Measurements from ENCODE around the gene C1QTNF8. TPM values are rescaled to one million over a fixed set of nuclear protein-coding genes. Genes with fewer than 3 reads are reported as not detected.

C1QTNF8 gene
- total and polyA plus RNA-seq, 2 of the 8 experiments (the other 6 are each of a cell fraction or from before 2014, with no cell fraction given): not detected

- H4K20me1 ChIP-seq (replicated peaks in 1 of 2; ENCODE audit: control insufficient read depth in 1 of 2, insufficient read depth in 2 of 2, low read length in 2 of 2): no peaks in the 10 kb centered on the region
- H2BK12ac ChIP-seq (ENCODE audit: low read depth, low read length): no peak overlapping the region
- no peak overlapping the region for H3K4ac ChIP-seq (replicated peaks; ENCODE audit: insufficient read length, low read depth, low read length)
- no peak overlapping the region for H3K14ac ChIP-seq (ENCODE audit: insufficient read length)
- no peak overlapping the region for H2BK5ac ChIP-seq (ENCODE audit: low read depth, low read length)
- no peak overlapping the region for H2AK5ac ChIP-seq (ENCODE audit: low read depth, low read length)
- H3K4me2 ChIP-seq (ENCODE audit: insufficient read depth in 1 of 2, low read depth in 2 of 2, low read length in 2 of 2): no peak overlapping the region
- H3K9ac ChIP-seq (replicated peaks in 1 of 4; ENCODE audit: extremely low read depth in 1 of 4, low read depth in 3 of 4, low read length in 3 of 4): no peak overlapping the region
- no peak overlapping the region for H2BK120ac ChIP-seq (replicated peaks; ENCODE audit: low read depth, low read length)
- ChIA-PET CTCF (ENCODE audit: partially characterized antibody) (interaction anchor here (1.1 kb wide), 1 partner anchor 53 kb away, joined by 3 read pairs; no protein-coding TSS in a partner anchor), POLR2A (ENCODE audit: partially characterized antibody) (no interaction called here)
- no peaks in the 10 kb centered on the region for H3K36me3 ChIP-seq (ENCODE audit: control insufficient read depth in 2 of 4, insufficient read depth in 4 of 4, low read length in 3 of 4)
- H3K4me1 ChIP-seq (replicated peaks in 1 of 4; ENCODE audit: control insufficient read depth in 3 of 4, insufficient read depth in 4 of 4, low read length in 3 of 4): peaks cover 0 to 10% (median 5%) of the 10 kb centered on the region in 4 experiments; a peak in 6 of 7 replicates
- no peak overlapping the region for H4K5ac ChIP-seq (ENCODE audit: insufficient read length, low read depth, low read length)
- FAIRE-seq (no peak), DNase-seq (ENCODE audit: low read depth in 1 of 2, low spot score in 2 of 2) (no peak)
- H3K4me3 ChIP-seq (ENCODE audit: extremely low read depth in 1 of 4, insufficient read depth in 2 of 4, low read depth in 3 of 4, low read length in 4 of 4): no peak overlapping the region
- H3K23ac ChIP-seq (ENCODE audit: insufficient read length): no peak overlapping the region
- no peak overlapping the region for H2BK20ac ChIP-seq (ENCODE audit: low read length)
- H3K79me1 ChIP-seq (ENCODE audit: low read depth, low read length): no peaks in the 10 kb centered on the region
- H4K91ac ChIP-seq (replicated peaks; ENCODE audit: insufficient read length, low read length): no peak overlapping the region
- H2AFZ ChIP-seq (ENCODE audit: low read length): no peak overlapping the region
- H3K56ac ChIP-seq (replicated peaks; ENCODE audit: insufficient read length, low read depth, low read length): no peak overlapping the region
- WGBS, 2 experiments (ENCODE audit: extremely low coverage in 1 of 2, insufficient coverage in 1 of 2, insufficient read length in 1 of 2, insufficient replicate concordance in 2 of 2, low coverage in 1 of 2, low lambda C conversion rate in 2 of 2, missing lambda C conversion rate in 1 of 2): 88% methylated on average over 30 of the region's 30 CpGs; no CpG with 5 or more reads in 1 of the 2 experiments
- no peaks in the 10 kb centered on the region for H3K9me3 ChIP-seq (ENCODE audit: insufficient read depth in 2 of 2, low read depth in 1 of 2, low read length in 1 of 2)
- H2BK15ac ChIP-seq (ENCODE audit: low read length): no peak overlapping the region
- no peak overlapping the region for H3K18ac ChIP-seq (ENCODE audit: extremely low read depth, low read length)
- no peaks in the 10 kb centered on the region for H3K23me2 ChIP-seq (ENCODE audit: low read depth, low read length)
- no peaks in the 10 kb centered on the region for H3K79me2 ChIP-seq (ENCODE audit: control insufficient read depth in 1 of 2, insufficient read depth in 2 of 2, low read length in 2 of 2)
- TF ChIP-seq ATF2 (IDR thresholded peaks at IDR 0.05; ENCODE audit: low read length) (no peak), POLR2AphosphoS5 (IDR thresholded peaks at IDR 0.05; ENCODE audit: low read depth, low read length) (no peak), MAFK (IDR thresholded peaks at IDR 0.05; ENCODE audit: low read depth, low read length) (no peak), SUZ12 (IDR thresholded peaks at IDR 0.05; ENCODE audit: low read length) (no peak), BCL11A (IDR thresholded peaks at IDR 0.05; ENCODE audit: low read depth in 2 of 2, low read length in 2 of 2) (no peak), CBX5 (IDR thresholded peaks at IDR 0.05; ENCODE audit: low read depth, low read length) (no peak), RNF2 (IDR thresholded peaks at IDR 0.05; ENCODE audit: borderline replicate concordance, low read depth, low read length, missing control alignments, poor library complexity, severe bottlenecking) (no peak), CBX8 (IDR thresholded peaks at IDR 0.05; ENCODE audit: borderline replicate concordance, low read depth, low read length) (no peak)
- no peak overlapping the region; the same call in 1 of the 2 replicates for H4K8ac ChIP-seq (ENCODE audit: extremely low read depth, insufficient read depth, low read length)
- no peak overlapping the region for H3K27ac ChIP-seq (ENCODE audit: low read depth, low read length)
- H3K27me3 ChIP-seq (replicated peaks in 1 of 4; ENCODE audit: control insufficient read depth in 3 of 4, extremely low read depth in 1 of 4, insufficient read depth in 3 of 4, low read length in 3 of 4): peaks cover 0 to 2% (median 0%) of the 10 kb centered on the region in 4 experiments; a peak in 2 of 7 replicates
These were observed 45.5 kb downstream of the C1QTNF8 start for GRCh38 chr16:1050516-1050915.

Data from H1 (cell line).